Measurements from ENCODE around the gene SPRING1. TPM values are rescaled to one million over a fixed set of nuclear protein-coding genes. Genes with fewer than 3 reads are reported as not detected.

The SPRING1 gene, protein sequence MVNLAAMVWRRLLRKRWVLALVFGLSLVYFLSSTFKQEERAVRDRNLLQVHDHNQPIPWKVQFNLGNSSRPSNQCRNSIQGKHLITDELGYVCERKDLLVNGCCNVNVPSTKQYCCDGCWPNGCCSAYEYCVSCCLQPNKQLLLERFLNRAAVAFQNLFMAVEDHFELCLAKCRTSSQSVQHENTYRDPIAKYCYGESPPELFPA
- 47.8 and 50.8 TPM in 2 replicates for total RNA-seq
- long read RNA-seq, partial matches to known transcripts = 0 of 8 reads
- long read RNA-seq, other reads (novel, unspliced or antisense) = 6 of 8 reads

DNA sequence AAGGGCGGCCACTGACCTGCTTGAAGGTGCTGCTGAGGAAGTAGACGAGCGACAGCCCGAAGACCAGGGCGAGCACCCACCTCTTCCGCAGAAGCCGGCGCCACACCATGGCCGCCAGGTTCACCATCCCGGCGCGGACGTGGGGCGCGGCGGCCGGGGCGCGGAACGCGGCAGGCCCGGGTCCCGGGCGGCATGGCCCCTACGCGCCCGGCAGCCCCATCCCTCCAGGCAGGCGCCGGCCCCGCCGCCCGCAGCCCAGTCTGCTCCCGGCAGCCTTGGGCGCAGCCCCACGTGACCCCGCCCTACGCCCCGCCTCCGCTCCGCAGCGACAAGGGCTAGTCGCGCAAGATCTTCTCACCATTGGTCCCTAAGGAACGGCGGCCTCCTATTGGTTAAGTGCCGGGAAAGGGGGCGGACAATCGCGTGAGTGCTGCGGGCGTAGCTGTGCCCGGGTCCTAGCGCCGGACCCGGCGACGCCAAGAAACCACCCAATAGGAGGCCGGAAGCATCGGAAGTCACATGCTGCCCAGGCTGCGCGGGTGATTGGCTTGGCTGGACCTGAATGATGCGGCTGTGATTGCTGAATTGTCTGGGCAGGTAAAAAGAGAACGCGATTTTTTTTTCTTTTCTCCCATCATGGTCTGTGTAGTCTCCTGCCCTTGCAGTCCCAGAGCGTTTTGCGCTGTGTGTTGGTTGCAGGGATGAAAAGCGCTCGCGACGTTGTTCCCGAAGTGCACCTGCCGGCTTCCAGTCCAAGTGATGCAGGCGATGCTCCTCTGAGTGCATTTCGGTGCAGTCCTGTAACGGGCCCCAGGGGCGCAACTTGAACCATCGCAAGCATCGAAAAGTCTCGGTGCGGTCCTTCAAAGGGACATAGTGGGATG is at the start of gene SPRING1, which contains the start of gene RNFT2:
TSS of gene SPRING1 (minus strand) at position 296 of the 884 bp plus-strand sequence. CDS start at position 127, 169 bp downstream.
TSS of gene RNFT2 (plus strand) at position 542 of the 884 bp plus-strand sequence. CDS start 2,183 bp downstream, outside the sequence.
- peak; percentile 98 for DNase-seq (ENCODE audit: low read depth, low spot score)
- TF ChIP-seq, protein P1, sequence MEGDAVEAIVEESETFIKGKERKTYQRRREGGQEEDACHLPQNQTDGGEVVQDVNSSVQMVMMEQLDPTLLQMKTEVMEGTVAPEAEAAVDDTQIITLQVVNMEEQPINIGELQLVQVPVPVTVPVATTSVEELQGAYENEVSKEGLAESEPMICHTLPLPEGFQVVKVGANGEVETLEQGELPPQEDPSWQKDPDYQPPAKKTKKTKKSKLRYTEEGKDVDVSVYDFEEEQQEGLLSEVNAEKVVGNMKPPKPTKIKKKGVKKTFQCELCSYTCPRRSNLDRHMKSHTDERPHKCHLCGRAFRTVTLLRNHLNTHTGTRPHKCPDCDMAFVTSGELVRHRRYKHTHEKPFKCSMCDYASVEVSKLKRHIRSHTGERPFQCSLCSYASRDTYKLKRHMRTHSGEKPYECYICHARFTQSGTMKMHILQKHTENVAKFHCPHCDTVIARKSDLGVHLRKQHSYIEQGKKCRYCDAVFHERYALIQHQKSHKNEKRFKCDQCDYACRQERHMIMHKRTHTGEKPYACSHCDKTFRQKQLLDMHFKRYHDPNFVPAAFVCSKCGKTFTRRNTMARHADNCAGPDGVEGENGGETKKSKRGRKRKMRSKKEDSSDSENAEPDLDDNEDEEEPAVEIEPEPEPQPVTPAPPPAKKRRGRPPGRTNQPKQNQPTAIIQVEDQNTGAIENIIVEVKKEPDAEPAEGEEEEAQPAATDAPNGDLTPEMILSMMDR (conservative IDR thresholded peaks at IDR 0.05) = peak; percentile 49

DNA sequence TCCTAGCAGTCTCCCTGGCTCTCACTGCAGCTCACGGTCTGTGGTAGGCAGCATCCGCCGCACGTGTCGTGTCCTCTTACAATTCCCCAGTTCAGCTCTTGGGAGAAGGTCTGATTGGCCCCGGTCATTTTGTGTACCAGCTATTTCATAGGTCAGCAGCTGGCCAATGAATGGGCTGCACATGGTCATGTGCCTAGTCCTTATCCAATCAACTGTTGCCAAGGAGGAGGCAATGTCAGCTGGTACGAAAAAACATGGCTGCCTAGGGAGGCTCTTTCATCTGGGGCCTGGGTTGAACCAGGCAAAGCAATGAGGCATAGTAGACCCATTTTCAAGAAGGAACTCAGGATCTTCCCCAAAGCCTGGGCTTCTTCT is 46.4 kb upstream of the SPRING1 start:
- TF ChIP-seq, protein P1 (conservative IDR thresholded peaks at IDR 0.05) = no peak
- DNase-seq (ENCODE audit: low read depth, low spot score) = no peak
- Mint-ChIP-seq H3K27ac (ENCODE audit: unreplicated experiment) (no peak overlapping the region), H3K4me3 (no peak overlapping the region), H3K4me1 (no peaks in the 10 kb centered on the region), H3K9me3 (no peaks in the 10 kb centered on the region), H3K36me3 (ENCODE audit: low read depth) (peaks cover 26% of the 10 kb centered on the region), H3K27me3 (ENCODE audit: low read depth) (no peaks in the 10 kb centered on the region)

More for the DNA sequence above, at the start of gene SPRING1, which contains the start of gene RNFT2:
- H3K36me3 Mint-ChIP-seq (ENCODE audit: low read depth) = peaks cover 6% of the 10 kb centered on the region
- peak within 1 kb of the TSS; percentile 95 for H3K27ac Mint-ChIP-seq (ENCODE audit: unreplicated experiment)
- H3K9me3 Mint-ChIP-seq = no peaks in the 10 kb centered on the region
- no peaks in the 10 kb centered on the region for H3K27me3 Mint-ChIP-seq (ENCODE audit: low read depth)
- peak within 1 kb of the TSS; percentile 99 for H3K4me3 Mint-ChIP-seq
- peaks cover 38% of the 10 kb centered on the region for H3K4me1 Mint-ChIP-seq

DNA sequence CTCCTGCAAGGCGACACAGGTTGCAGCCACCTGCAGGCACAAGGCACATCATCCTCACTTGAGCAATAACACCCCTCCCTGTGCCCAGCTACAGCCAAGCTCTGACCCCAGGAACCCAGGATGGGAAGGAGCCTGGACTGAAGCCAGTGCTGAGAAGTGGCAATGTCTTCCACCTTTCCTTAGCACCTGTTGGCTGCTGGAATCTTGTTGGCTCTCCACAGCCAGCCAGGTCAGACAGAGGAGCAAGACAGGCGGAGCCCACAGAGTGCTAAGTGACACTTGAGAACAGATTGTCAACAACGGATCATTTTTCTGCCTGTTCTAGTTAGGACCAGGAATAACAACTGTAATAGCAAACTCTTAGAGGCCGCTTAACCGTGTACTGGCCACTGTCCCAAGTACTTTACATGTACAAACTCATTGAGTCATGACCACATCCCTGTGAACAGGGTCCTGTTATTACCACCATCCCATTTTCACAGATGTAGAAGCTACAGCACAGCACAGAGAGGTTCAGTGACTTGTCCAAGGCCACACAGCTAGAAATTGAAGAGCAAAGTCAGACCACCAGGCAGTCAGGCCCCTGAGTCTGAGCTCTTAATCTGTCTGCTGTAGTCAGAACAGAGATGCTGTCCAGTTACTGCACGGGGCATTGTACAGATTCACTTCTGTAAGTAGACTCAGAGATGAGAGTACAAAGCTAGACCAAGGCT is 45.8 kb upstream of the SPRING1 start:
- Mint-ChIP-seq H3K27ac (ENCODE audit: unreplicated experiment) (no peak overlapping the region), H3K4me3 (no peak overlapping the region), H3K36me3 (ENCODE audit: low read depth) (peaks cover 26% of the 10 kb centered on the region), H3K4me1 (no peaks in the 10 kb centered on the region), H3K27me3 (ENCODE audit: low read depth) (no peaks in the 10 kb centered on the region), H3K9me3 (no peaks in the 10 kb centered on the region)
- DNase-seq (ENCODE audit: low read depth, low spot score) = no peak
- TF ChIP-seq, protein P1 (conservative IDR thresholded peaks at IDR 0.05) = no peak

GRCh38 chr12:116780942-116781341 is 43.1 kb upstream of the SPRING1 start:
- Mint-ChIP-seq H3K27ac (ENCODE audit: unreplicated experiment) (no peak overlapping the region), H3K9me3 (no peaks in the 10 kb centered on the region), H3K36me3 (ENCODE audit: low read depth) (peaks cover 16% of the 10 kb centered on the region), H3K4me3 (no peak overlapping the region), H3K4me1 (no peaks in the 10 kb centered on the region), H3K27me3 (ENCODE audit: low read depth) (no peaks in the 10 kb centered on the region)
- TF ChIP-seq, protein P1 (conservative IDR thresholded peaks at IDR 0.05) = no peak
- DNase-seq (ENCODE audit: low read depth, low spot score) = no peak

DNA sequence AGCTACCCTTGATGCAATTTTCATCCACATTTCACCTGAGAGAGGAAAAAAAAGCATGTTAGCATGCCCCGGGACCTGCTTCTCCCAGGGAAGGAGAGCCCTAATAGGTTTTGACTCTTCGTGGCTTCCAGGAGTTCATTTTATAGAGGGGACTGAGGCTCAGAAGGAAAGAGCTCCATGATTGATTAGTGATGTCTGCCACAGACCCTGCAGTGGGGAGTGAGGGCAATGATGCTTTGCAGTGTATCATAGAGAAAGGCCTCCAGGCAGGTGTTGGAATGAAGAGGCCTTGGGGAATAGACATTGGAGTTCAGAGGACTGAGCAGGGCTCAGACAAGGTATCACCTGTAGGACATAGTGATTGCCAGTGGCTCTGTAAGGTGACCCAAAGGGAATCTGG is 41.7 kb upstream of the SPRING1 start:
- Mint-ChIP-seq H3K27ac (ENCODE audit: unreplicated experiment) (no peak overlapping the region), H3K9me3 (no peaks in the 10 kb centered on the region), H3K4me1 (no peaks in the 10 kb centered on the region), H3K4me3 (no peak overlapping the region), H3K36me3 (ENCODE audit: low read depth) (peaks cover 11% of the 10 kb centered on the region), H3K27me3 (ENCODE audit: low read depth) (no peaks in the 10 kb centered on the region)
- DNase-seq (ENCODE audit: low read depth, low spot score) = no peak
- TF ChIP-seq, protein P1 (conservative IDR thresholded peaks at IDR 0.05) = no peak

Data from neural crest cell (in vitro differentiated cells).